PC-9 (cell line): ENCODE measurements around the gene TRAF3. TPM values are rescaled to one million over a fixed set of nuclear protein-coding genes. Genes with fewer than 3 reads are reported as not detected.

Experiments
- BruUV-seq: library from RNA; stranded (reverse); fragments of 400-500 nt; replicated peaks from 2 replicates; lab custom pipeline; 2021; lab: Mats Ljungman, UMichigan
- CTCF ChIA-PET: fragments of 300-600 bp; sonication (Branson Sonifier 250); formaldehyde crosslinking; loops from one replicate; lab custom pipeline; 2022; ENCODE audit warnings: antibody characterized with exemption; lab: Charles Lee
- POLR2A ChIA-PET: fragments of 300-600 bp; sonication (Branson Sonifier 250); formaldehyde crosslinking; loops from one replicate; lab custom pipeline; 2022; ENCODE audit warnings: antibody characterized with exemption; ENCODE audit not compliant: unreplicated experiment; lab: Charles Lee
- DNase-seq, 2 experiments: peaks; one replicate each; pipeline versions ENCODE4 v3.0.0 to v3.0.0-alpha.2; 2015 to 2022; ENCODE audit warnings: mixed read lengths in 1 of 2
- H2AFZ ChIP-seq: fragments of 200-600 bp; sonication (generic); 2 replicates; pipeline ENCODE4 v1.8.1; 2017; ENCODE audit warnings: antibody characterized with exemption
- H3F3A ChIP-seq: fragments of 200-600 bp; sonication (generic); 2 replicates; pipeline ENCODE4 v1.8.1; 2017; ENCODE audit warnings: antibody characterized with exemption, mild to moderate bottlenecking, low read depth; ENCODE audit not compliant: insufficient read depth
- H3K27ac ChIP-seq: fragments of 200-600 bp; sonication (generic); 2 replicates; pipeline ENCODE4 v1.6.1; 2016; ENCODE audit warnings: mixed run types
- H3K27me3 ChIP-seq: fragments of 200-600 bp; sonication (generic); 2 replicates; pipeline ENCODE4 v1.6.1; 2016; ENCODE audit warnings: low read depth, mixed run types; ENCODE audit not compliant: insufficient read depth
- H3K36me3 ChIP-seq: fragments of 200-600 bp; sonication (generic); 2 replicates; pipeline ENCODE4 v1.6.1; 2016; ENCODE audit warnings: low read depth, mixed run types
- H3K4me1 ChIP-seq: fragments of 200-600 bp; sonication (generic); replicated peaks from 2 replicates; pipeline ENCODE4 v1.6.1; 2016; ENCODE audit warnings: mixed run types; ENCODE audit not compliant: insufficient read depth
- H3K4me2 ChIP-seq: fragments of 200-600 bp; sonication (generic); 2 replicates; pipeline ENCODE4 v1.6.1; 2017; ENCODE audit warnings: mixed run types
- H3K4me3 ChIP-seq: fragments of 200-600 bp; sonication (generic); 2 replicates; pipeline ENCODE4 v1.6.1; 2016; ENCODE audit warnings: mixed run types
- H3K79me2 ChIP-seq: fragments of 200-600 bp; sonication (generic); 2 replicates; pipeline ENCODE4 v1.6.1; 2017; ENCODE audit warnings: low read depth, mixed run types
- H3K9me2 ChIP-seq: fragments of 200-600 bp; sonication (generic); 2 replicates; pipeline ENCODE4 v1.8.1; 2017; ENCODE audit warnings: mild to moderate bottlenecking; ENCODE audit not compliant: insufficient read depth
- H3K9me3 ChIP-seq: fragments of 200-600 bp; sonication (generic); 2 replicates; pipeline ENCODE4 v1.8.1; 2016; ENCODE audit warnings: low read depth; ENCODE audit not compliant: insufficient read depth
- H4K20me1 ChIP-seq: fragments of 200-600 bp; sonication (generic); 2 replicates; pipeline ENCODE4 v1.8.1; 2017; ENCODE audit not compliant: insufficient read depth
- EZH2 ChIP-seq: fragments of 200-600 bp; sonication (generic); IDR thresholded peaks from 2 replicates; pipeline ENCODE4 v1.8.0; 2017; ENCODE audit warnings: antibody characterized with exemption, low read depth
- intact Hi-C: fragments of 100-400 bp; cut with micrococcal nuclease; formaldehyde crosslinking; loops from one replicate; pipeline ENCODE4 v1.10.0; 2022; ENCODE audit not compliant: unreplicated experiment
- total RNA-seq: library from RNA; stranded (reverse); gene quantifications from 2 replicates; pipeline ENCODE4 v1.2.3, GENCODE V29; 2021
- TF ChIP-seq, protein P1 (sequence below): fragments of 200-600 bp; sonication (generic); conservative IDR thresholded peaks from 2 replicates; pipeline ENCODE4 v1.6.1; 2017; ENCODE audit warnings: mixed run types, antibody characterized with exemption, mild to moderate bottlenecking, moderate library complexity

Gene TRAF3
- total RNA-seq, 1 experiment from 2014 or later: 41.3 TPM

- ChIA-PET POLR2A (no interaction called here), CTCF (no interaction called here)
- intact Hi-C loops: no loop called here
- H3K27ac ChIP-seq: no peak overlapping the region
- H3K4me2 ChIP-seq: no peak overlapping the region
- H3K79me2 ChIP-seq: peaks cover 35% of the 10 kb centered on the region
- H3K9me3 ChIP-seq: no peaks in the 10 kb centered on the region
- no peaks in the 10 kb centered on the region; the same call in 1 of the 2 replicates for H3K36me3 ChIP-seq
- H3K9me2 ChIP-seq: no peaks in the 10 kb centered on the region
- no peak overlapping the region for H3K4me3 ChIP-seq
- BruUV-seq: no TSS peak
- no peak for DNase-seq
- no peak overlapping the region for H2AFZ ChIP-seq
- no peak for TF ChIP-seq EZH2
- TF ChIP-seq, protein P1, sequence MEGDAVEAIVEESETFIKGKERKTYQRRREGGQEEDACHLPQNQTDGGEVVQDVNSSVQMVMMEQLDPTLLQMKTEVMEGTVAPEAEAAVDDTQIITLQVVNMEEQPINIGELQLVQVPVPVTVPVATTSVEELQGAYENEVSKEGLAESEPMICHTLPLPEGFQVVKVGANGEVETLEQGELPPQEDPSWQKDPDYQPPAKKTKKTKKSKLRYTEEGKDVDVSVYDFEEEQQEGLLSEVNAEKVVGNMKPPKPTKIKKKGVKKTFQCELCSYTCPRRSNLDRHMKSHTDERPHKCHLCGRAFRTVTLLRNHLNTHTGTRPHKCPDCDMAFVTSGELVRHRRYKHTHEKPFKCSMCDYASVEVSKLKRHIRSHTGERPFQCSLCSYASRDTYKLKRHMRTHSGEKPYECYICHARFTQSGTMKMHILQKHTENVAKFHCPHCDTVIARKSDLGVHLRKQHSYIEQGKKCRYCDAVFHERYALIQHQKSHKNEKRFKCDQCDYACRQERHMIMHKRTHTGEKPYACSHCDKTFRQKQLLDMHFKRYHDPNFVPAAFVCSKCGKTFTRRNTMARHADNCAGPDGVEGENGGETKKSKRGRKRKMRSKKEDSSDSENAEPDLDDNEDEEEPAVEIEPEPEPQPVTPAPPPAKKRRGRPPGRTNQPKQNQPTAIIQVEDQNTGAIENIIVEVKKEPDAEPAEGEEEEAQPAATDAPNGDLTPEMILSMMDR: no peak
- H3K27me3 ChIP-seq: no peaks in the 10 kb centered on the region
- peaks cover 9% of the 10 kb centered on the region; the same call in 1 of the 2 replicates for H4K20me1 ChIP-seq
- peaks cover 9% of the 10 kb centered on the region; the same call in 1 of the 2 replicates for H3F3A ChIP-seq
- H3K4me1 ChIP-seq: peaks cover 19% of the 10 kb centered on the region
These were observed 51.8 kb downstream of the TRAF3 start for GRCh38 chr14:102829016-102829548.

DNA sequence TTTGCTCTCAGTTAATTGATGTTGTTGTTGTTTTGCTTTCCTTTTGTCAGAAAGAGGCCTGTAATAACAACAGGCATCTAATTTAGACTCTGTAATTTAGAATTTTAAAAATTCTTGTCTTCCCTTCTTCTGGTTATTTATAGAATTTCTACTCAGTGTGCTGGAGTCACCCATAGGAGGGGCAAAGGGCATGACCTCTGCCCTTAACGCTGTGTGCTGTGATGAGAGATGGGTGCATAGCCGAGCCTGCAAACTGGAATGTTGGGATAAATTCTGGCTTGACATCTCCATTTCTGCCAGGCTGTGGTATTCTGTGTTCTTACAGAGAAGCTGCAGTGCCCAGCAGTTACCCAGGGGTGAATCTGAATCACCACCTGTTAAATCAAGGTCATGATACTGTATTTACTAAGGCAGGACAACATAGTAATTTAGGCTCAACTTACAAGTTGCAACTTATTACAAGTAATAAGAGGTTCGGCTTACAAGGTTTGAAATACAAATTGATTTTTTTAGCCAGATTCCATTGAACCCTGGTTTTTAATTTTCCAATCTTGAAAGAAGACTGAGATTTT lies 53.3 kb downstream of the TRAF3 start:
- ChIA-PET POLR2A (interaction anchor here (0.7 kb wide), 1 partner anchor 1000 kb away, joined by 3 read pairs; no protein-coding TSS in a partner anchor), CTCF (no interaction called here)
- Histone ChIP-seq H3K79me2 (peaks cover 22% of the 10 kb centered on the region; the same call in 1 of the 2 replicates), H3K9me2 (no peaks in the 10 kb centered on the region), H3K4me3 (no peak overlapping the region), H3K9me3 (no peaks in the 10 kb centered on the region), H4K20me1 (peaks cover 9% of the 10 kb centered on the region; the same call in 1 of the 2 replicates), H3K4me2 (no peak overlapping the region), H3K27ac (no peak overlapping the region), H2AFZ (no peak overlapping the region), H3K27me3 (no peaks in the 10 kb centered on the region), H3K36me3 (no peaks in the 10 kb centered on the region; the same call in 1 of the 2 replicates), H3K4me1 (peaks cover 12% of the 10 kb centered on the region), H3F3A (peaks cover 5% of the 10 kb centered on the region; the same call in 1 of the 2 replicates)
- TF ChIP-seq, protein P1: no peak
- TF ChIP-seq EZH2: no peak
- no TSS peak for BruUV-seq
- DNase-seq: no peak
- intact Hi-C loops: no loop called here

DNA sequence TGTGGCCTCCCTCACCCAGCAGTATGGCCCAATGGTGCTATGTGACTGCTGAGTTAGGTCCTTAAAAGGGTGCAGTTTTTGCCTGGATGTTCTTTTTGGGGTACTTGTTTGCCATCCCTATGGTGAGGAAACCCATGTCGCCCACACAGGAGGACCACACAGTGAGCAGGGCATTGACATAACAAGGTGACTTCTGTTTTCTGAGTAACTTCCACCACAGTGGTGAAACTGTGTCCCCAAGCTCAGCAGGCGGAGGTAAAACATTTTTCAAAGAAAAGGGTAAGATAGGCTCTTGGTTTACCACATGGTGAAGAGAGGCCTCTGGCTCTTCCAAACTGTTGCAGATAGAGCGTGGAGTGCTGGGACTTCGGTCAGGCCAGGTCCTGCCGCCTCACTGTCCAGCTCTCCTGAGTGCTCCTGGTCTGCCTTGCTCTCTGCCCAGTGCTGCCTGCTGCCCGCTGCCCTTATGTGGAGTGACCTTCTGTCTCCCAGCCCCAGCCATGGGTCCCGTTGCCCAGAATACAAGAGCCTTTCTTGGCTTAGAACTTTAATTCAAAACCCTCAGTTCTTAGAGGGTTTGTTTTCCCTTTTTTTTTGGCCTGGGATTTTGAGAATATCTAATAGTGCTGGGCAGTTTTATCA lies 54.0 kb downstream of the TRAF3 start:
- H2AFZ ChIP-seq: no peak overlapping the region
- H3K27ac ChIP-seq: no peak overlapping the region
- no peaks in the 10 kb centered on the region for H3K9me2 ChIP-seq
- no TSS peak for BruUV-seq
- CTCF ChIA-PET: no interaction called here
- no peak overlapping the region for H3K4me2 ChIP-seq
- peaks cover 12% of the 10 kb centered on the region for H3K4me1 ChIP-seq
- no peaks in the 10 kb centered on the region for H3K9me3 ChIP-seq
- peaks cover 5% of the 10 kb centered on the region; the same call in 1 of the 2 replicates for H3F3A ChIP-seq
- peaks cover 22% of the 10 kb centered on the region; the same call in 1 of the 2 replicates for H3K79me2 ChIP-seq
- no peaks in the 10 kb centered on the region for H3K27me3 ChIP-seq
- H4K20me1 ChIP-seq: peaks cover 9% of the 10 kb centered on the region; the same call in 1 of the 2 replicates
- intact Hi-C loops: no loop called here
- no peaks in the 10 kb centered on the region; the same call in 1 of the 2 replicates for H3K36me3 ChIP-seq
- TF ChIP-seq EZH2: no peak
- TF ChIP-seq, protein P1: no peak
- no peak overlapping the region for H3K4me3 ChIP-seq
- POLR2A ChIA-PET: no interaction called here
- no peak for DNase-seq
